ENCODE measurements around the gene INTS7. TPM values are rescaled to one million over a fixed set of nuclear protein-coding genes. Genes with fewer than 3 reads are reported as not detected.

Gene INTS7
- total and polyA plus RNA-seq, 8 donors = 18.9 to 28.7 (median 22.1) TPM

- ATAC-seq = no peak
- H3K4me3 ChIP-seq = no peak overlapping the region
- H3K27me3 ChIP-seq = no peaks in the 10 kb centered on the region
- H3K36me3 ChIP-seq = peaks cover 0 to 32% of the 10 kb centered on the region in 2 donors
- intact Hi-C loops (cut with DNase I) = no loop called here
- no peak for TF ChIP-seq CTCF (IDR thresholded peaks at IDR 0.05)
- DNase-seq = no peak
- no peaks in the 10 kb centered on the region for H3K9me3 ChIP-seq
- no peaks in the 10 kb centered on the region for H3K4me1 ChIP-seq
- H3K27ac ChIP-seq = no peak overlapping the region
Measured at GRCh38 chr1:211986628-211987254, 48.6 kb downstream of the INTS7 start.

- intact Hi-C loops (cut with DNase I) = no loop called here
- H3K4me3 ChIP-seq = no peak overlapping the region
- no peaks in the 10 kb centered on the region for H3K9me3 ChIP-seq
Measured at GRCh38 chr1:211985556-211986264, 49.6 kb downstream of the INTS7 start.

GRCh38 chr1:211978596-211978995, 56.8 kb downstream of the INTS7 start:
- DNase-seq = no peak
- H3K4me1 ChIP-seq = no peaks in the 10 kb centered on the region
- intact Hi-C loops (cut with DNase I) = no loop called here
- H3K27me3 ChIP-seq = no peaks in the 10 kb centered on the region
- ATAC-seq = no peak
- no peak for TF ChIP-seq CTCF (IDR thresholded peaks at IDR 0.05)
- H3K9me3 ChIP-seq = no peaks in the 10 kb centered on the region
- no peak overlapping the region for H3K4me3 ChIP-seq
- H3K36me3 ChIP-seq = peaks cover 0 to 57% of the 10 kb centered on the region in 2 donors
- H3K27ac ChIP-seq = no peak overlapping the region

More at GRCh38 chr1:211985556-211986264, 49.6 kb downstream of the INTS7 start:
- TF ChIP-seq CTCF (IDR thresholded peaks at IDR 0.05) = no peak
- Histone ChIP-seq H3K27ac (no peak overlapping the region), H3K4me1 (no peaks in the 10 kb centered on the region), H3K27me3 (no peaks in the 10 kb centered on the region), H3K36me3 (peaks cover 0 to 40% of the 10 kb centered on the region in 2 donors)
- DNase-seq = no peak
- no peak for ATAC-seq

- intact Hi-C loops (cut with DNase I) = no loop called here
- Histone ChIP-seq H3K9me3 (no peaks in the 10 kb centered on the region), H3K4me3 (no peak overlapping the region), H3K4me1 (no peaks in the 10 kb centered on the region), H3K36me3 (peaks cover 0 to 40% of the 10 kb centered on the region in 2 donors), H3K27ac (no peak overlapping the region), H3K27me3 (no peaks in the 10 kb centered on the region)
- DNase-seq (peak in 2 of 4 donors; percentile 7 to 10), ATAC-seq (peak; percentile 55)
- no peak for TF ChIP-seq CTCF (IDR thresholded peaks at IDR 0.05)
Measured at GRCh38 chr1:211975152-211975941, 60.0 kb downstream of the INTS7 start.

- ATAC-seq = no peak
- intact Hi-C loops (cut with DNase I) = no loop called here
Measured at GRCh38 chr1:211973541-211973940, 61.8 kb downstream of the INTS7 start.

More at GRCh38 chr1:211973541-211973940, 61.8 kb downstream of the INTS7 start:
- H3K27me3 ChIP-seq = no peaks in the 10 kb centered on the region
- TF ChIP-seq CTCF (IDR thresholded peaks at IDR 0.05) = no peak
- H3K4me1 ChIP-seq = no peaks in the 10 kb centered on the region
- no peak for DNase-seq
- H3K36me3 ChIP-seq = peaks cover 0 to 32% of the 10 kb centered on the region in 2 donors
- no peak overlapping the region for H3K4me3 ChIP-seq
- H3K27ac ChIP-seq = no peak overlapping the region
- H3K9me3 ChIP-seq = no peaks in the 10 kb centered on the region
